K562 (cell line): Measurements from ENCODE around the gene MTRFR. TPM values are rescaled to one million over a fixed set of nuclear protein-coding genes. Genes with fewer than 3 reads are reported as not detected.

ENCODE experiments used
- CHD1 ChIP-seq: fragments of 200-600 bp; sonication (generic); IDR thresholded peaks from one replicate; pipeline ENCODE4 v1.6.1; 2012; ENCODE audit warnings: mild to moderate bottlenecking, moderate library complexity, low read length, inconsistent platforms
- DNMT1 ChIP-seq: fragments of 450-650 bp; IDR thresholded peaks from 2 replicates; pipeline ENCODE4 v1.6.1; 2016; ENCODE audit warnings: antibody characterized with exemption, mild to moderate bottlenecking
- ERF ChIP-seq: fragments of 450-650 bp; formaldehyde crosslinking; IDR thresholded peaks from 2 replicates; pipeline ENCODE4 v1.4.0; 2020; ENCODE audit warnings: mild to moderate bottlenecking, mixed read lengths
- FOXJ2 ChIP-seq: fragments of 200-800 bp; sonication (Bioruptor generic); IDR thresholded peaks from 2 replicates; pipeline ENCODE4 v1.6.1; 2016; ENCODE audit warnings: missing genetic modification characterization, missing compliant biosample characterization
- GABPA ChIP-seq: fragments of 200-800 bp; sonication (Bioruptor generic); conservative IDR thresholded peaks from 2 replicates; pipeline ENCODE4 v1.6.1; 2016; ENCODE audit warnings: low read depth, missing genetic modification characterization, missing compliant biosample characterization
- HCFC1 ChIP-seq: IDR thresholded peaks from 2 replicates; pipeline ENCODE4 v1.6.1; 2012; ENCODE audit warnings: low read depth, low read length, improper control_type of control experiment
- HEY1 ChIP-seq: fragments of 250-450 bp; sonication (Bioruptor Pico); IDR thresholded peaks from 2 replicates; pipeline ENCODE4 v1.5.0; 2020; ENCODE audit warnings: mild to moderate bottlenecking, moderate library complexity, borderline replicate concordance
- HNRNPUL1 ChIP-seq: fragments of 200-400 bp; formaldehyde crosslinking; IDR thresholded peaks from 2 replicates; pipeline ENCODE4 v1.6.1; 2017; ENCODE audit warnings: low read length
- MCM3 ChIP-seq: fragments of 450-650 bp; IDR thresholded peaks from 2 replicates; pipeline ENCODE4 v1.6.1; 2016
- MEIS2 ChIP-seq: fragments of 450-650 bp; IDR thresholded peaks from 2 replicates; pipeline ENCODE4 v1.6.1; 2014; ENCODE audit warnings: mild to moderate bottlenecking; ENCODE audit not compliant: partially characterized antibody
- NCOA2 ChIP-seq, 2 experiments: fragments of 450-650 bp; IDR thresholded peaks; 2 replicates each; pipeline ENCODE4 v1.6.1; 2018; ENCODE audit warnings: mild to moderate bottlenecking in 2 of 2, moderate library complexity in 1 of 2; ENCODE audit not compliant: partially characterized antibody in 2 of 2
- NELFE ChIP-seq: IDR thresholded peaks from 2 replicates; pipeline ENCODE4 v1.6.1; 2011; ENCODE audit warnings: mild to moderate bottlenecking; ENCODE audit not compliant: insufficient read depth, insufficient read length
- PTTG1 ChIP-seq: fragments of 450-650 bp; IDR thresholded peaks from 2 replicates; pipeline ENCODE4 v1.6.1; 2016; ENCODE audit warnings: low read depth, mild to moderate bottlenecking, missing genetic modification characterization, missing compliant biosample characterization
- RAD21 ChIP-seq, 2 experiments: fragments of 250-450 bp in 1 of 2; fragments of 450-650 bp in 1 of 2; sonication (Bioruptor Pico) in 1 of 2; formaldehyde crosslinking in 1 of 2; IDR thresholded peaks in 1 of 2; conservative IDR thresholded peaks in 1 of 2; 2 replicates each; pipeline versions ENCODE4 v1.4.0 to v1.8.0; 2020 to 2022; ENCODE audit warnings: mild to moderate bottlenecking in 2 of 2, moderate library complexity in 1 of 2
- RAD51 ChIP-seq: fragments of 450-650 bp; IDR thresholded peaks from 2 replicates; pipeline ENCODE4 v1.7.1; 2016; ENCODE audit warnings: low read depth, mild to moderate bottlenecking, borderline replicate concordance
- RBFOX2 ChIP-seq: fragments of 200-400 bp; formaldehyde crosslinking; IDR thresholded peaks from 2 replicates; pipeline ENCODE4 v1.6.1; 2017; ENCODE audit warnings: low read depth, mild to moderate bottlenecking, low read length, moderate library complexity
- SRSF3 ChIP-seq: fragments of 200-400 bp; formaldehyde crosslinking; IDR thresholded peaks from 2 replicates; pipeline ENCODE4 v1.6.1; 2016; ENCODE audit warnings: mild to moderate bottlenecking, low read length, moderate library complexity; ENCODE audit not compliant: insufficient read depth
- TARDBP ChIP-seq: fragments of 450-650 bp; IDR thresholded peaks from 2 replicates; pipeline ENCODE4 v1.6.1; 2016
- ZKSCAN8 ChIP-seq: fragments of 200-800 bp; sonication (Bioruptor generic); IDR thresholded peaks from 2 replicates; pipeline ENCODE4 v1.6.1; 2016; ENCODE audit warnings: missing genetic modification characterization, missing compliant biosample characterization
- ZNF133 ChIP-seq: fragments of 250-450 bp; sonication (Bioruptor Pico); IDR thresholded peaks from 2 replicates; pipeline ENCODE4 v1.4.0; 2020; ENCODE audit warnings: mild to moderate bottlenecking
- polyA plus RNA-seq, 8 experiments: library from polyadenylated mRNA; depleted of rRNA in 4 of 8; stranded (reverse) in 5 of 8; unstranded in 3 of 8; fragments of >200 nt; fragmentation: Nextera tagmentation in 2 of 8; fragmentation: Illumina TruSeq in 1 of 8; extraction: Ambion mirVana in 2 of 8; extraction: Trizol in 1 of 8; gene quantifications; 2 replicates each; pipeline versions ENCODE4 v1.2.1 to v1.2.3, GENCODE V29; 2011 to 2014; ENCODE audit warnings: inconsistent platforms in 1 of 8, missing spikeins in 1 of 8
- total RNA-seq, 7 experiments: library from RNA; depleted of rRNA in 6 of 7; stranded (reverse); fragments of >200 nt in 6 of 7; fragmentation: Illumina TruSeq in 2 of 7; extraction: Trizol in 2 of 7; gene quantifications; 2 replicates each; pipeline versions ENCODE4 v1.2.1 to v1.2.3, GENCODE V29; 2011 to 2021; ENCODE audit warnings: low replicate concordance in 1 of 7
- TF ChIP-seq, protein P1 (sequence below): sonication (generic); formaldehyde crosslinking; IDR thresholded peaks from 2 replicates; pipeline ENCODE4 v1.8.0; 2022; ENCODE audit warnings: mild to moderate bottlenecking, missing genetic modification reagents
- TF ChIP-seq, protein P2 (sequence below): fragments of 450-650 bp; IDR thresholded peaks from 2 replicates; pipeline ENCODE4 v1.6.1; 2016; ENCODE audit warnings: borderline replicate concordance
- TF ChIP-seq, protein P3 (sequence below): fragments of 250-450 bp; sonication (Bioruptor Pico); IDR thresholded peaks from 2 replicates; pipeline ENCODE4 v1.4.0; 2020; ENCODE audit warnings: mild to moderate bottlenecking, moderate library complexity

The MTRFR gene
- total and polyA plus RNA-seq, 9 of the 15 experiments (the other 6 are each of a cell fraction or from before 2014, with no cell fraction given), result 16.7 to 55.6 (median 34.7) TPM

DNA sequence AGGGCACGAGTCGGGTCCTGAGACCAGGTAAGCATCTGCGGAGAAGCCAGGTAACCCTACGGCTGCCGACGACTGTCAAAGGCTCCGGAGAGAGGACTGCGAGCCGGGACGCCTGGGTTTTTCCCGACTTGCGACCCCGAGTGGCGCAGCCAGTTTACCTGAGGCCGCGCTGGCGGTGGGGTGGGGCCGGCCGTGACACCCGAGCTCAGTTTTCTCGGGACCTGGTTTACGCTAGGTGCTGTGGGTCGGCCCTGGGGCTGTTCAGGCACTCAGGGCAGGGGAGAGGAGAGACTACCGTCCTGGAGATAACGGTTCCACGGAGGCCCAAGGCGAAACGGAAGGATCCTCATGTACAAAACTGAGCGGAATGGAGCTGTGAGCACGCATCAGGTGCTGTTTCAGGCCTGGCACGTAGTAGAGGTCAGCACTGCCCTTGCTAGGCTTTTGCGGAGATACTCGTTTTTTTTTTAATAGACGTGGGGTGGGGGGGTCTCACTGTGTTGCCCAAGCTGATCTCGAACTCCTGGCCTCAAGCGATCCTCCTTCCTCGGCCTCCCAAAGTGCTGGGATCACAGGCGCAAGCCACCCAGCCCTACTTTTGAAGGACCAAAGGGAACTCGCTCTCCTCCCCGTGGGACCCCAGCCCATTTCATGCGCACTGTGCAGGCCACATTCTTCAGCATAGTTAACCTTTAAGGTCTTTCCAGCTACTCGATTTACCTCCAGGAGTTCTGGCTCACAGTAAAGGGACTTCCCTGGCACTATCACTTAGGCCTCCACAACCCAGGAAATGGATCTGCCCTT, 471 bp downstream of the MTRFR start (continued):
- TF ChIP-seq NCOA2 (IDR thresholded peaks at IDR 0.05; ENCODE audit: partially characterized antibody in 2 of 2) (no peak), HCFC1 (no peak), ZKSCAN8 (no peak), HNRNPUL1 (no peak), PTTG1 (tag) (no peak), TARDBP (peak; percentile 62; the same call in 1 of the 2 replicates), ERF (CRISPR knock-in tag) (0 out of 2 replicates have a peak, but pooled peaks have one; percentile 17), HEY1 (CRISPR knock-in tag) (no peak), RAD21 (CRISPR knock-in tag; conservative IDR thresholded peaks at IDR 0.05 in 1 of 2, IDR thresholded peaks at IDR 0.05 in 1 of 2) (no peak), DNMT1 (no peak), MCM3 (no peak), GABPA (tag) (no peak), SRSF3 (0 out of 2 replicates have a peak, but pooled peaks have one; percentile 64), MEIS2 (no peak), ZNF133 (no peak), NELFE (no peak), CHD1 (peak; percentile 13), FOXJ2 (tag) (no peak), RBFOX2 (no peak), RAD51 (no peak)
- TF ChIP-seq, protein P1, sequence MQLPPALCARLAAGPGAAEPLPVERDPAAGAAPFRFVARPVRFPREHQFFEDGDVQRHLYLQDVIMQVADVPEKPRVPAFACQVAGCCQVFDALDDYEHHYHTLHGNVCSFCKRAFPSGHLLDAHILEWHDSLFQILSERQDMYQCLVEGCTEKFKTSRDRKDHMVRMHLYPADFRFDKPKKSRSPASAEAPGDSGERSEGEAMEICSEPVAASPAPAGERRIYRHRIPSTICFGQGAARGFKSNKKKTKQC, result peak; percentile 14; the same call in 1 of the 2 replicates
- TF ChIP-seq, protein P2, sequence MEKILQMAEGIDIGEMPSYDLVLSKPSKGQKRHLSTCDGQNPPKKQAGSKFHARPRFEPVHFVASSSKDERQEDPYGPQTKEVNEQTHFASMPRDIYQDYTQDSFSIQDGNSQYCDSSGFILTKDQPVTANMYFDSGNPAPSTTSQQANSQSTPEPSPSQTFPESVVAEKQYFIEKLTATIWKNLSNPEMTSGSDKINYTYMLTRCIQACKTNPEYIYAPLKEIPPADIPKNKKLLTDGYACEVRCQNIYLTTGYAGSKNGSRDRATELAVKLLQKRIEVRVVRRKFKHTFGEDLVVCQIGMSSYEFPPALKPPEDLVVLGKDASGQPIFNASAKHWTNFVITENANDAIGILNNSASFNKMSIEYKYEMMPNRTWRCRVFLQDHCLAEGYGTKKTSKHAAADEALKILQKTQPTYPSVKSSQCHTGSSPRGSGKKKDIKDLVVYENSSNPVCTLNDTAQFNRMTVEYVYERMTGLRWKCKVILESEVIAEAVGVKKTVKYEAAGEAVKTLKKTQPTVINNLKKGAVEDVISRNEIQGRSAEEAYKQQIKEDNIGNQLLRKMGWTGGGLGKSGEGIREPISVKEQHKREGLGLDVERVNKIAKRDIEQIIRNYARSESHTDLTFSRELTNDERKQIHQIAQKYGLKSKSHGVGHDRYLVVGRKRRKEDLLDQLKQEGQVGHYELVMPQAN, result peak; percentile 58
- TF ChIP-seq, protein P3, sequence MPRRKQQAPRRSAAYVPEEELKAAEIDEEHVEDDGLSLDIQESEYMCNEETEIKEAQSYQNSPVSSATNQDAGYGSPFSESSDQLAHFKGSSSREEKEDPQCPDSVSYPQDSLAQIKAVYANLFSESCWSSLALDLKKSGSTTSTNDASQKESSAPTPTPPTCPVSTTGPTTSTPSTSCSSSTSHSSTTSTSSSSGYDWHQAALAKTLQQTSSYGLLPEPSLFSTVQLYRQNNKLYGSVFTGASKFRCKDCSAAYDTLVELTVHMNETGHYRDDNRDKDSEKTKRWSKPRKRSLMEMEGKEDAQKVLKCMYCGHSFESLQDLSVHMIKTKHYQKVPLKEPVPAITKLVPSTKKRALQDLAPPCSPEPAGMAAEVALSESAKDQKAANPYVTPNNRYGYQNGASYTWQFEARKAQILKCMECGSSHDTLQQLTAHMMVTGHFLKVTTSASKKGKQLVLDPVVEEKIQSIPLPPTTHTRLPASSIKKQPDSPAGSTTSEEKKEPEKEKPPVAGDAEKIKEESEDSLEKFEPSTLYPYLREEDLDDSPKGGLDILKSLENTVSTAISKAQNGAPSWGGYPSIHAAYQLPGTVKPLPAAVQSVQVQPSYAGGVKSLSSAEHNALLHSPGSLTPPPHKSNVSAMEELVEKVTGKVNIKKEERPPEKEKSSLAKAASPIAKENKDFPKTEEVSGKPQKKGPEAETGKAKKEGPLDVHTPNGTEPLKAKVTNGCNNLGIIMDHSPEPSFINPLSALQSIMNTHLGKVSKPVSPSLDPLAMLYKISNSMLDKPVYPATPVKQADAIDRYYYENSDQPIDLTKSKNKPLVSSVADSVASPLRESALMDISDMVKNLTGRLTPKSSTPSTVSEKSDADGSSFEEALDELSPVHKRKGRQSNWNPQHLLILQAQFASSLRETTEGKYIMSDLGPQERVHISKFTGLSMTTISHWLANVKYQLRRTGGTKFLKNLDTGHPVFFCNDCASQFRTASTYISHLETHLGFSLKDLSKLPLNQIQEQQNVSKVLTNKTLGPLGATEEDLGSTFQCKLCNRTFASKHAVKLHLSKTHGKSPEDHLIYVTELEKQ (CRISPR knock-in tag), result no peak
